HK-2 (cell line): ENCODE measurements around the gene XPNPEP1.

Experiments
- DNase-seq: peaks from one replicate; pipeline ENCODE4 v3.0.0-alpha.2; 2018; ENCODE audit not compliant: unreplicated experiment

Gene XPNPEP1

DNA sequence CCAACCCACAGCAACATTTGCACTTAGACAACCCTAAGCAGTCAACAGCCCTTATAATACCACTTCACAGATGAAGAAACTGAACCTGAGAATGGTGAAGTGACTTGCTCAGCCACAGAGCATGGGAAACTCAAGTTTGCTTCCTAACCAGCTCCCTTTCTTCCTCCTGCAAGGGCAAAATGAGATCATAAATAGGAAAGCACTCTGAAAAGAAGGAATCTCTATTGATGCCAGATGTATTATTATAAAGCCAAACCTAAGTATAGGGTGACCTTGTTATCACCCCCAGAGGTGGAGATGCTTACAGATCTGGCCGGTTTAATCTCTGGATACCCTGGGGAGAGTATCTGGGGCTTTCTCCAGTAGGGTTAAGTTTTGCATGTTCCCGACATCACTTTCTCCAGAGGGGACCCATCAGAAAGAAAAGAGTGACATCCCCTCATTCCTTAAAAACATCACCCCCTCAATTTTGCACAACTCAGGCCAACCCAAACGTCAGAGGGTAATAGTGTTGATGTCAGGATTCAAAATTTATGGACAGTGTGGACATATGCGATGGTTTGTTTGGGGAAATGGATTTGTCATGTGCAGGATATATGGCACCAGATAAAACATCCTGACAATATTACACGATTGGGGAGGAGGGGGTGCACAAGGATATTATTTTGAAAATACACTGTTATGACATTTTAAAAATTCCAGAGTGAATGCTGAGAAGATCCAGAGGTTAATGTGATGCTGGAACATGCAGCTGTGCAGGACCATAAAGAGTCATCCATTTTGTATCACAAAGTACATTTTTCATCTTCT is 24.0 kb upstream of the XPNPEP1 start:
- DNase-seq, result no peak

DNA sequence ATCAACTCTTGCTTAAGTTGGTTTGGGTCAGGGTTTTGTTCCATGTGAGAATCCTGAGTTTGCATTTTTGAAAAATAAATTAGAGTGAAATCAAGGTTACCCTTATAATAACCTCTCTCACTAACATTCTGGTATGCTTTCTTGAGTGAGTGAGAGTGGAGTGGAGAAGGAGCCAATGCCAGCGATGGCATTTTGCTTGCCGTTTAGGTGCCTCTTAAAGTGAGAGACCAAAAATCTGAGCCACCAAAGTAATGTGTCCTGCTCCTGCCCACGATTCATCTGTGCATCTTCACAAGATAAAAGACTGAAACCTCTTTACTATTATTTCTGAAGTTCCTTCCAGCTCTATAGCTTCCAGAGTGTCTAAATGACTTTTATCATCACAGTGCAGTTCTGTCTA is 23.4 kb upstream of the XPNPEP1 start:
- no peak for DNase-seq

DNA sequence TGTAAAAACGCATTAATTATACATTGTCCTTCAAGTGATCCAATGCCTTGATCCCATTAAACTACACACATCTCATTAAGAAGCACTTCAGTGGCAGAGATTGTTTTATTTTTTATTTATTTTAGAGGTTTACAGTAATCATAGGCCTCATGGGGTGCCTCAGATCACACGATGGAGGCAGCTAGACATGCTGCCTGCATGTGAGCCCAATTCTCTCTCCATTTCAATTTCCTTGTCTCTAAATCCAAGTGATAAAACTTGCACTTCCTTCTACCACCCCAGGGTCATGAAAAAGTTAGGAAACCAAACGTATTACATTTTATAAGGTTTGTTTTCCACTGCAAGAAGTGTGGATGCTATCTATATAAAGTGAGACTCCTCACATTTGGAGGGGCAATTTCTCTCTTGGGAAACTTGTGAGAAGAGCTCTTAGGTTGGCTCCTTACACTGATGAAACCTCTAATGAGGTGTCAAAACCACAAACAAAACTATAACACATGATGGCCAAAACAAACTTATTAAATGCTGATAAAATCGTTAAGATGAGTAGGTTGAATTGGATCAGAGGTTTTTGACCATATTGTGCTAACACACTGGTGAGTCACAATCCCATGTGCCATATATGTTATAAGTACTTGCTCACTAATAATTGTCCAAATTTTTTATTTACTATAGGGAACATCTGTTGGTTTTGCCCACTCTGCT is 22.3 kb upstream of the XPNPEP1 start:
- no peak for DNase-seq

DNA sequence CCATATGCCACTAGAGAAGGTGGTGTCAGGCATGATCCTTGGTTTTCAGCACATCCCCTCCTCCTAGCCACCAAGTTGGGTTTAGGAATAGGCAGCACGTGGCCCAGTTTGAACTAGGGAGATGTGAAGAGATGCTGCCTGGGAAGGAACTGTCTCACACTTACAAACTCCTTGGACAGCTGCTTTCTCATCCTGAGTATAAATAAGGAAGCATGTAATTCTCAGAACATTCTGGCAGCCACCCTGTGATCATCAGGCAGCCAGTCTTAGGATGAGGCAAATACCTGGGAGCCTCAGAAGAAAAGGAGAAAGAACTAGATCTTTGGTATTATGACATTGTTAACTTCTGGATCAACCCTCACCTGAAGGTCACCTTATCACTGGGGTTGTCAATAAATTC is 21.3 kb upstream of the XPNPEP1 start:
- DNase-seq, result no peak

DNA sequence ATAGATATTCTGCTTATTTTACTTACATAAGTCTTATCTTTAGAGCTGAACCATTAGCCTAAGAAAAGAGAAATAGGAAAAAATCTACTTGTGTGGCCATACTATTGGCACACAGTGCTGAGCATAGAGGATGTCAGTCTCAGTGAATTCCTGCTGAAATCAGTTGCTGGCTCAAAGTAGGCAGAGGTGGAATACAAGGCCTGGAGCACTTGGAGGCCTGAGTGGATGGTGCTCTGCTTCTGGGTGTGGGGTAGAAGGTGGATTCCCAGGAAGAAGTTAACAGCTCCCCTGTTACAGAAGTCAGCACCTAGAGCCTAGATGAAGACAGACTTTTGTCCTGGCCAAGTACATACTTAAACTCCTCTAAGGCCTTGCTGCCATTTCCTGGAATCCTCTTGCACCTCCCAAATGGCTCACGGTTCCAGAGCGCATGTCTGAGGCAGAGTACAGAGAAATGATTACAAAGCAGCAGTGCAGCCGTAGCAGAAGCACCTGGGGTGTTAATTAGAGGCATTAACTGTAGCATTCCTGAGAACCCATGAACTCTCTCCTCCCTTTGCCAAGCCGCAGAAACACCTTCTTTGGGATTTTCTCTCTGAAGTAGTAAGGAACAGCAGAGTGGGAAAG is 18.0 kb upstream of the XPNPEP1 start:
- no peak for DNase-seq

DNA sequence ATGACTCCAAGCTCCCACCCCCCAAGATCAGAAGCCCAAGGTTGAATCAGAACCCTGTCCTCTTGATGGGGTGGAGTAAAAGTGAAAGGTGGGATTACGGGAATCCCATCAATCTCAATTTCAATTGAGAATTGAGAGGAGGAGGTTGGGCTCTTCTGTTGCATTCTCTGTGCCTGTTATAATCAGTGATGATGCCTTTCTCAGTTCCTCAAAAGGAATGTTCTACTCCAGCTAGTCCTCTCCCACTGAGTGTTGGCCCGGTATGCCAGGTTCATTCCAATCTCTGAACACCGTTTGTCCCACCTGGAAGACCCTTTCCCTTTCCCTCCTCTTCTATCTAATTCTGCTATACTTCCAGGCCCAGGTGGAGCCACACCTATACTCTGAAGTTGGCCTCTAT is 17.2 kb upstream of the XPNPEP1 start:
- no peak for DNase-seq

DNA sequence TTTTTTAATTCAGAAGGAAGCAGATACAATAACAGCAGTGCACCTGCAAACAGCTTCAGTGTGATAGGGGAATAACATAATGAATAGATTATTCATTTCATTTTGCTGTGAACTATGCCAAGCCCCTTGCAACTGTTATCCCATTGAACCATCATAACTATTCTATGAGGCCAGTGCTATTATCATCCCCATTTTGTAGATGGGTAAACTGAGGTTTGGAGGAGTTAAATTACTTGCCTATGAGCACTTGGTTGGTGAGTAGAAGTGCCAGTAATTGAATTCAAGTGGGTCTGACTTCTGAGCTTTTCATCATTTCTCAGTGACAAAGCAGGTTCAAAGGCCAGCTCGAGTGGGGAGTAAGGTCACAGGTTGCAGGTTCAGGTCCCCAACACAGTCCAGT is 16.8 kb upstream of the XPNPEP1 start:
- no peak for DNase-seq

DNA sequence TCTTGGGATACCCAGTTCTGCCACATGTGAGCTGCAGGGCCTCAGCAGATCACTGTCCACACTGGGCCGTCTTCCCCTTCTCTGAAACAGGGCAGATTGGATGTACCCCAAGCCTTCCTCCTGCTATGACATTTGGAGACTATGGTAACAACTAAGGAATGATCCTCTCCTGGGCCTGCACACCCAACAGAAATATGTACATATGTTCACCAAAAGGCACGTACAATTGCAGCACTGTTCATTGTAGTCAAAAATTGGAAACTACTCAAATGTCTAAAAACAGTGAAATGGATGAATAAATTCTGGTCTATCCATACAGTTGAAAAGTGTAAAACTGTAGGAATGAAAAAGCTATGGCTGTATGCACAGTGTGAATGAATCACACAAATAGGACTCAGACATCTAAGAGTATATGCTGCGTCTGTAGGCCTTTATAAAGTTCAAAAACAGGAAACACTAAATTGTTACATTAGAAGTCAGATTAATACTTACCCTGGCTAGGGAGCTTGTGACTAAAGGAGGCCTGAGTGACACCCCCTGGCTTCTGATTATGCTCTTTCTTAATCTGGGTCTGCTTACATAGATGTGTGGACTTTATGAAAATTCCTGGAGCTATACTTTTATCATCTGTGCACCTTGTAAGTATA is 16.1 kb upstream of the XPNPEP1 start:
- DNase-seq, result no peak

DNA sequence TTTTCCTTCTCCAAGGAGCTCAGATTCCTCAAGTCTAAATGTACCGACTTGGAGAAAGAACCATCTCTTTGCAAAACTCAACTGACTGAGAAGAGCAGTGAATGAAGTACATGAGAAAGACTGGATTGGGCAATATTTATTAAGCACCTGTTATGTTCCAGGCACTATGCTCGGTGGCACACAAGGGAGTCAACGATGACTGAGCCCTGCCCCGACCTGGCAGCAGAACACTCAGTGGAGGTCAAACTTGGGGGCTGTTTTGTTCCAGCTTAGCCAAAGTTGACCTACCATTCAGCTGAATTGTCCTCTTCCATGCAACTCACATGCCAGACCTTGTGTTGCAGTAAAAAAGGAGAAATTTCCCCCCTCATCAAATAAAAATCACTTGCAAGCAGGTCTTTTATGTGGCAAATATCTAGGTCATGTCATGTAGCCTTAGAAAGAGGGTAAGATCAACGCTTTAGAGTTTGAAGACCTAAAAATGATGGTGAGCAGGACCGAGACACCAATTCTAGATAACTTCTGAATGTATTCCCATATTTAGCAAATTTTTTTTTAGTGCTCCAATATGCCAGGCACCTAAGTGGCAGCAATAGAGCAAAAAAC is 14.3 kb upstream of the XPNPEP1 start:
- DNase-seq, result no peak

DNA sequence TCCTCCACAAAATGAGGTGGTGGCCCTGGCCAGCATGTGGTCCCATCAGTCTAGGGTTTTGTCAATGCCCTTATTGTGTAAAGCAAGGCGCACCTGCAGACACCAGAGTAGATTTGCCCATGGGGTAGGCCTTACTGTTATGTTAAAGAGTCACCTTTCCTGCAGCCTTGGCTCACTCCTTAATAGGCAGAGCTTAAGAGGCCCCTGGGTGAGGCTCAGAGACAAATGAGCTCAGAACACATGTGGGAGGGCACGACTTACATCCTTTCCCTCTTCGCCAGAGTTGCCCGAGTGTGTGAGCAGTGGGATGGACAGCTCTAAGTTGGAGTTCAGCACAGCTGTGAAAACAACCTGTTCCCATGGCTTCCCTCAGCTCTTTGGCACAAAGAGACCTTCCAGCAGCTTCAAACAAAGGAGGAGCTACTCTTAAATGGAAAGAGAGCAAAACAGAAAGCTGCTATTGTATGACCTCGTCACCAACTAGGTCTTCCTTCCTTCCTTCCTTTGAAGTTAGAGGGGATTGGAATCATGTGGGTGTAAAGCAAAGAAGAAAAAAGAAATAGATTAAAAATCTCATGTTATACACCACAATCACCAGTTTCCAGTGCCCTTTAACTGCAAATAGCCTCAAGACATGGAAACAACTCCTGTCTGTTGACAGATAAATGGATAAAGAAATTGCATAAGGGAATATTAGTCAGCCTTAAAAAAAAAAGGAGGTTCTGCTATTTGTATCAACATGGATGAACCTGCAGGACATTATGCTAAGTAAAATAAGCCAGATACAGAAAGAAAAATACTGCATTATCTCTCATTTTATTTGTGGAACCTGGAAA is 11.9 kb upstream of the XPNPEP1 start:
- no peak for DNase-seq

DNA sequence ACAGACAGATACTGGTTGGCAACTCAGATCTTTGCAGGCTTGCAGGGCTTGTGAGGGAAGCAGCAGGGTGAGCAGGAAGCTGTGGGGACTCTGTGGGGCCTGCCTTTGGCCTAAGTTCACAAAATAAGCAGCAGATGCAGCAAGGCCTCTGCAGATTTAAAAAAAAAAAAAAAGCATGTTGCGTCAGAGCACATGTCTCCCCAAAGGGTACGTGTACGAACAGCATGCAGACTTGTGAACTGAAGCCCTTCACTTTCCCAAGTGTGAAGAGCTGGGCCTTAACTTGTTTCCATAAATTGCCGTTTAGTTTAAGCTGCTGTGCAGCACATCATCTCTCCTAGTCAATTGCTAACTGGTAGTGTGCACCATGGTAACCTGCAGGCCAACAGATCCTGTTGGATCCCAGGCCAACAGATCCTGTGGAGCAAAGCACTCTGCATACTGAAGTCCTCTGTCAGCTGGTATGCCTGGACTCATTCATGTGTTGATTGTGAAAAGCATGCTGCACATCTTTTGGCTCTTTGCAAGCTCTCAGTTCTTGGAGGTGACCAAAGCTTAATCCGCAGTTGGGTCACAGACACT is 10.8 kb upstream of the XPNPEP1 start:
- DNase-seq, result no peak

DNA sequence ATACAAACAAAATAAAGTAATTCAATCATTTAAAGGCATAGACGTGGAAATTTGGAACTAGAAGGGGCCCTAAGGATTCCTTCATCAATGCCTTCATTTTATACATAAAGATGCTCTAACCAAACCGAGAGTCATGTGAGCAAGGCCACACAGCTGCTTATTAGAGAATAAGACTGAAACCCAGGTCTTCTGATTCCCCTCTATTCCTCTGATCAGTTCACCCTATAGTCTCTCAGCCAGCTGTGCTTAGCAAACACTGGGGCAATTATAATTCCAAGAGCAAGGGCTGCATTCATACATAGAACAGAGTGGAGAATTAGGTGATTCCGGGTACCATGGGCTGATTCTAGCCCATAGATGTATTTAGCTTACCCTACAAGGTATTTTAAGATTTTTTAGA is 9.7 kb upstream of the XPNPEP1 start:
- DNase-seq, result no peak

DNA sequence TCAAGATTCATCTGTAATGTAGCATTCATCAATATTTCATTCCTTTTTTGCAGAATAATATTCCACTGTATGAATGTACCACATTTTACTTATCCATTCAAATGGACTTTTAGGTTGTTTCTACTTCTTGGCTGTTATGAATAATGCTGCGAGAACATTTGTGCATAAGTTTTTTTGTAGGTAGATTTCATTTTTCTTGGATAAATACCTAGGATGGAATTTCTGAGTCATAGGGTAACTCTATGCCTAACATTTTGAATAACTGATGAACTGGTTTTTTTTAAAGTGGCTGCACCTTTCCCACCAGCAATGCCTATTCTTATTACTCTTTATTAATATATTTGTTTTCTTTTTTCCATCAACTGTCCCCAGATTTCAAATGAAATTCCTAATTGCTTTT is 9.1 kb upstream of the XPNPEP1 start:
- DNase-seq, result no peak

DNA sequence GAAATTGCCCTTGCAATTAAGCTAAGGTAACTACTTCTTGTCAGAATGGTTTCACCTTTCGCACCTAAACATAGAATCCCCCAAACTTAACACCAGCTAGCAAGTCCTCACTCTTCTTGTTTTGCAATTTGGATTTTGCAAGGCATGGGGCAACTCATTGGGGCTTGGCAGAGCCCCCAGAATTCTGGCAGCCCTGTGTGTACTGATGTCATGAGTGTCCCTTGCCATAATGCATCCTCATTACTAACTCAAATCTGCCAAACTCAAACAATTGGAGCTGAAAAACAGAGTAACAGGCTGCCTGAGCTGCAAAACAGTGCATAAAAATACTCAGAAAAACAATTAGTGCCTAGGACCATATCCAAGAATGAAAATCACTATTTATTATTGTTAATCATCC is 7.9 kb upstream of the XPNPEP1 start:
- DNase-seq, result no peak

DNA sequence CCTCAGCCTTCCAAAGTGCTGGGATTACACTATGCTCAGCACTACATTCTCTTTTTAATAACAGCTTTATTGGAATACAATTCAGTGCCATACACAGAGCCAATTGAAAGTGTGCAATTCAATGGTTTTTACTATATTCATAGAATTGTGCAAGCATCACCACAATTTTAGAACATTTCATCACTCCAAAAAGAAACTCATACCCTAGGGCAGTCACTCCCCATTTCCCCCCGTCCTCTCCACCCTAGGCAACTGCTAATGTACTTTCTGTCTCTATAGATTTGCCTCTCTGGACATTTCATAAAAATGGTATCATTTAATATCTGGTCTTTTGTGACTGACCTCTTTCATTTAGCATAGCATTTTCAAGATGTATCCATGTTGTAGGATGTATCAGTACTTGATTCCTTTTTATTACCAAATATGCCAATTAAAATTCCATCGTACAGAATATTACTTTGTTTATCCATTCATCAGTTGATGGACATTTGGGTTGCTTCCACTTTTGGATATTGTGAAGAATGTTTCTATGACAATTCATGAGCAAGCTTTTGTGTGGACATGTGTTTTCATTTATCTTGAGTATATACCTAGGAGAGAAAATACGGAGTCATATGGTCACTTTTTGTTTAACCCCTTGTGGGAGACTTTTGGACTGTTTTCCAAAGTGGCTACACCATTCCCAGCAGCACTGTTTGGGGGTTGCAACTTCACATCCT is 6.3 kb upstream of the XPNPEP1 start:
- no peak for DNase-seq

DNA sequence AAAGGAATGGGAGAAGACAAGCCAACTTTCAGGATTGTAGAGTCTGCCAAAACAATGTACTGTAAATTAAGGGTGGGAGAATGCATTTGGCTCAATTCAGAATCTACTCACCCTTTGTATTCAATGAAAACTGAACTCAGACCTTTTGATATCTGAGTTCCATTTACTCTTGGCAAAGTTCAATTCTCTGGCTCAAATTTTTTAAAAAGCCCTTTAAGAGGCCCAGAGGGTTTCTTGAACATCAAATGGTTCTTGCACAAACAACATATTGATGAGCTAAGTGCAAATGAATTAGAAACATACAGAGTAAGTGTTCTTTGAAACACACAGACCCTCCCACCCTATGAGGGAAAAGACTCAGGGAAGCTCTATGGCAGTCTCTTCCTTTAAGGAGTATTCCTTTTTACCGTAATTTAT is 5.2 kb upstream of the XPNPEP1 start:
- DNase-seq, result no peak

DNA sequence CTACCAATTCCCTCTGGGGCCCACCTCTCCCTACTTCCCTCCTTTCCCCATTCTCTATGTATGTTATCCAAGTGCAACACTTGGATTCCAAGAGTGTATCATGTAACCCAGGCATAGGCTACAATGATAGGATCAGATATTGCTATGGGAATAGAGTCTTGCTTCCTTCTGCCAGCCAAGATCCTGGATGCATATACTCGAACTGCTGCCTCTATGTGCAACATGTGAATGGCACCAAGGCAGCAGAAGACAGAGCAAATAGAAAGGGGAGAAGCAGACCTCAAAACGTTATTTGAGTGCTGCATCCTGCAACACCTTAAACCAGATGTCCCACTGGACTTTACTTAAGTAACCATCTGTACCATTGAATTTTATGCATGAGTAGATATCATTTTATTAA is 3.5 kb upstream of the XPNPEP1 start:
- DNase-seq, result no peak

DNA sequence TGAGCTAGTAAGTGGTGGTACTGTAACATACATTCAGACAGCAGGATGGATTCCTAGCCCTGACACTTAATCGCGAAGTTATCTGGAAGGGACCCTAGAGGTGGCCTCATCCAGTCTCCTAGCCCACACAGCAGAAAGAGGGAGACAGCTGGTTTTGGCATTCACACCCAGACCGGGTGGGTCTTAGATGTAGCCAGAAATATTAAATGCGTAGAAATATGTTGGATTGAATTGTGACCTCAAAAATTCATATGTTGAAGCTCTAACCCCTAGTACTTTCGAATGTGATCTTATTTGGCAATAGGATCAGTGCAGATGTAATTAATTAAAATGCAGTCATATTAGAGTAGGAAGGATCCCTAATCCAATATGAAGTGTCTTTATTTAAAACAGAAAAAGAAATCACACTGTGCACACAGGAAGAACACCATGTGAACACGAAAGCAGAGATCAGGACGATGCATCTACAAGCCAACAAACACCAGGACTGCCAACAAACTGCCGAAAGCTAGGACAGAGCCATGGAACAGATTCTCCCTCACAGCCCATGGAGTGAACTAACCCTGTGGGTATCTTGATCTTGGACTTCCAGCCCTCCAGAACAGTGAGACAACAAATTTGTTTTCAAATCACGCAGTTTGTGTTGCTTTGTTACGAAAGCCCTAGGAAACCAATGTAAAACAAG is 2.9 kb upstream of the XPNPEP1 start:
- DNase-seq, result no peak

DNA sequence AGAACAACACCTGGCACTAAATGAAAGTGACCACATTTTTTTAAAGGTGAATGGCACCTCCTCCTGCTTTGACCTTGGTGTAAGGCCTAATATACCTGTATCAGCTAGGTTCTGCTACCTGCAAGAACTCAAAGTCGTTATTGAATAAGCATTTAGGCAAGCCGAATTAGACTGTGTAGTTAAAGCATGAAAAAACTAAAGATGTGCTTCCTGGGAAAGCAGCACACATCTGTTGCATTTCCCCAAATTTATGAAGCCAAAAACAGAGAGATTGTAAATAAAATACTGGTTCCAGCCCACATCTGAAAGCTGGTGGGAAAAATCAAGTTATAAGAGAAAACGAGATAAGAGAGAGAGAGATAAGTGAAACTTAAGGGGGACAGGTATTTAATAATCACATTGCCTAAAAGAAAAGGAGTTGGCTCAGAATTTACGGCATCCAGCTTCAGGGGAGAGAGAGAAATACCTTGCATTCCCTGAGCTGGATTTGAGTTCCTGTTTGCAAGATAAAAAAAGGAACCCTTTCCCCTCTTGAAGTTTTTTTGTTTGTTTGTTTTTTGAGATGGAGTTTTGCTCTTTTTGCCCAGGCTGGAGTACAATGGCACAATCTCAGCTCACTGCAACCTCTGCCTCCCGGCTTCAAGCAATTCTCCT is 1.8 kb upstream of the XPNPEP1 start:
- DNase-seq, result no peak
